ENCODE data around the gene FGF18.
"Not testable (repeated sequence)": the region's sequence is repeated elsewhere in the genome, so short reads cannot be mapped to it uniquely, and the experiment has no call there.

FGF18 gene

DNA sequence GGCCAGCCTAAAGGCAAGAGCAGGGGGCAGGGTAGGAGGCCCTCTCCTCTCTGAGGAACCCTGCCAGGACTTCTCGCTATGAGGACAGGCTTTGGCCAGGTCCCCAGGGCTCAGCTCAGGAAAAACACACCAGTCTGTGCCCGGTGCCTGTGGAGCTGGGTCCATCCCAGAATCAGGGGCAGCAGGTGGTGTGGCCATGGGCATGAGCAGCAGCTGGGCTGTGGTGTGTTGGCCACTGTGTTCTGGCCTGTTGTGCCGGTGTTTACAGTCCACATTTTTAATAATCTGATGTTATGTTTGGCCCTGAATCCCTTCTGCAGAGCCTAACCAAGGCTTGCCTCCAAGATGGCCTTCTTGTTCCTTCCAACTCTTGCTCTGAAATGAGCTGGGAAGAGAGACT, 77.0 kb downstream of the FGF18 start:
- DNase-seq (ENCODE audit: low spot score) = no peak

DNA sequence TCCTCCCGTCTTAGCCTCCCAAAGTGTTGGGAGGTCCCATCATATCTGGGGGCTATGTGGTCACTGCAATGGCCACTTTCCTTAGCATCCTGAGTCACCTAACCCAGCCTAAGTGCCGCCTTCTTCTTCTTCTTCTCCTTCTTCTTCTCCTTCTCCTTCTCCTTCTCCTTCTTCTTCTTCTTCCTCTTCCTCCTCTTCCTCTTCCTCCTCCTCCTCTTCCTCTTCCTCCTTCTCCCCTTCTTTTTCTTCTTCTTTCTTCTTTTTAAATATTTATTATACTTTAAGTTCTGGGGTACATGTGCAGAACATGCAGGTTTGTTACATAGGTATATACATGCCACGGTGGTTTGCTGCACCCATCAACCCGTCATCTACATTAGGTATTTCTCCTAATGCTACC, 78.0 kb downstream of the FGF18 start:
- DNase-seq (ENCODE audit: low spot score) = not testable (repeated sequence)

GRCh38 chr5:171498166-171498565, 78.7 kb downstream of the FGF18 start:
- DNase-seq (ENCODE audit: low spot score) = no peak

DNA sequence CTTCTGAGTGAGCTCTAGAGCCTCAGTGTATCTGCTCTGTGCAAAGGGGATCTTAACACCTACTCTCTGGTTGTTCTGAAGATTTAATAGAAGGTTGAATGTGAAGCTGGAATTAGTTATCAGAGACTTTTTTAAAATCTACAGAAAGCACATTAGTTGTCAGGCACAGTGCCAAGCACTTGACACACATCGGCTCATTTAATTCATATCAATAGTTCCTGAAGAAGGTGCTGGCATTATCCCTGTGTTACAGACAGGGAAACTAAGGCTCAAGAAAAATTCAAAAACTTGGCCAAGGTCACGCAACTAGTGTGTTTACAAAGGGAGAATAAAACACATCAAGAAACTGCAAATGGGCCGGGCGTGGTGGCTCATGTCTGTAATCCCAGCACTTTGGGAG, 80.2 kb downstream of the FGF18 start:
- DNase-seq (ENCODE audit: low spot score) = no peak

DNA sequence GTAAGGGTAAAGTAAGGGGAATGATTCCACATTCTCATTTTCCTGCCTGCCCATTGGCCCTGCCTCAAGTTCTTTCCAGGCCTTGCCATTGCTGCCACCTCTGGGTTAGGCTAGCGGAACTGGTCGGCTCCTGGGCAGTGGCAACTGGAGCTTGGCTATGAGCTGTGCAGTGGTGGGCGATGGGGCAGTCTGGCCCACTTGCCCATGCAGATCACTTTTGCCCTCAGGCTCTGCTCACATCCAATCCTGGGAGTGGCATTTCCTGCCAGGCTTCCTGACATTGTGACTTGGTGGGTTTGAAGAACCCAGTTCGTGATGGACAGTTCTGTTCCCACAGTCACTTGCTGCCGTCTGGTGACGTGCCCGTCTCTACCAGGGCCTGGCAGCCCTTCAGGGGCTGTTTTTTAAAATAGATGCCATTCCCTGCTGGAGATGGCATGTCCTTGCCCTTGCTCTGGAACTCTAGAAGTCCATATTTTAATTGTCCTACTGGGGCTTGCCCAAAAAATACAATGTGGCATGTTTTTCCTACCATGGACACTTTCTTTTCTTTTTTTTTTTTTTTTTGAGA, 86.1 kb downstream of the FGF18 start:
- no peak for DNase-seq (ENCODE audit: low spot score)

- no peak for DNase-seq (ENCODE audit: low spot score)
Measured at GRCh38 chr5:171506951-171507350, 87.5 kb downstream of the FGF18 start.

Measured in left forelimb (tissue), 1 donor.